Psoas muscle (tissue), 8 donors: ENCODE data around the gene SERPINE1. TPM values are rescaled to one million over a fixed set of nuclear protein-coding genes. Genes with fewer than 3 reads are reported as not detected.
A peak's percentile ranks its signal among the peaks of the same experiment; 100 is the strongest.

Experiments used
- ATAC-seq, 4 donors: fragments of 200-7000 bp; cut with Tn5 transposase; one replicate each; pipeline ENCODE4 v1.9.1; 2020; ENCODE audit warnings: moderate library complexity in 3 of 4, mild to moderate bottlenecking in 2 of 4
- DNase-seq, 2 donors: peaks; one replicate each; pipeline ENCODE4 v3.0.0-alpha.2; 2020
- H3K27ac ChIP-seq: fragments of 200-600 bp; one replicate; pipeline ENCODE4 v1.8.0; 2022
- H3K27me3 ChIP-seq, 3 donors: fragments of 200-600 bp in 1 of 3; one replicate each; pipeline versions ENCODE4 v1.6.1 to v1.8.0; 2013 to 2022; ENCODE audit warnings: low read length in 2 of 3, mild to moderate bottlenecking in 2 of 3, moderate library complexity in 1 of 3; ENCODE audit not compliant: insufficient read depth in 3 of 3
- H3K36me3 ChIP-seq, 2 donors: fragments of 200-600 bp in 1 of 2; one replicate each; pipeline versions ENCODE4 v1.6.1 to v1.8.0; 2013 to 2022; ENCODE audit warnings: low read depth in 1 of 2, mild to moderate bottlenecking in 1 of 2, moderate library complexity in 1 of 2; ENCODE audit not compliant: insufficient read depth in 1 of 2
- H3K4me1 ChIP-seq: fragments of 200-600 bp; one replicate; pipeline ENCODE4 v1.8.0; 2022
- H3K4me3 ChIP-seq: fragments of 200-600 bp; one replicate; pipeline ENCODE4 v1.8.0; 2022; ENCODE audit warnings: mild to moderate bottlenecking
- H3K9me3 ChIP-seq: fragments of 200-600 bp; one replicate; pipeline ENCODE4 v1.8.0; 2022
- WGBS, 3 donors: extraction: QIAGEN DNeasy Blood & Tissue Kit; methylation state at CpG; one replicate each; pipeline versions ENCODE4 v1.1.6 to v1.1.7; 2013; 5-methylcytosine and 5-hydroxymethylcytosine counted together
- intact Hi-C, 2 donors: fragments of 100-400 bp; cut with DNase I; formaldehyde crosslinking; loops; one replicate each; pipeline versions ENCODE4 v1.11.0 to v1.14.2; 2022
- polyA plus RNA-seq, 3 donors: library from polyadenylated mRNA; stranded (reverse); fragments of 200-250 nt; gene quantifications; one replicate each; pipeline ENCODE4 v1.2.3, GENCODE V29; 2013
- total RNA-seq, 4 donors: library from RNA; stranded (reverse); fragmentation: NEBNext Ultra II Directional in 2 of 4; extraction: Animal tissue kit (Norgen Biotek cat#: 25700) in 2 of 4; gene quantifications; one replicate each; pipeline versions ENCODE4 v1.2.1 to v1.2.4, GENCODE V29; 2021 to 2023
- TF ChIP-seq, protein P1 (sequence below): fragments of 200-600 bp; IDR thresholded peaks from one replicate; pipeline ENCODE4 v1.8.0; 2022; ENCODE audit warnings: antibody characterized with exemption
- donor health status: healthy with polysubstance abuse.
- donor health status: DM: no; HTN: no; CAD: no; lungs with moderate emphysema.
- donor health status: Bipolar disorder and iron deficiency.
- donor health status: healthy.
- donor health status: DM: yes; HTN: yes; CAD: no.
- donor health status: DM: no; HTN: no; CAD: no.
- donor health status: DM: no; HTN: no; CAD: no.
- donor health status: DM: yes; HTN: yes; CAD: no.

Gene SERPINE1
- total and polyA plus RNA-seq, 7 donors = 4.3 to 269 (median 7.2) TPM

DNA sequence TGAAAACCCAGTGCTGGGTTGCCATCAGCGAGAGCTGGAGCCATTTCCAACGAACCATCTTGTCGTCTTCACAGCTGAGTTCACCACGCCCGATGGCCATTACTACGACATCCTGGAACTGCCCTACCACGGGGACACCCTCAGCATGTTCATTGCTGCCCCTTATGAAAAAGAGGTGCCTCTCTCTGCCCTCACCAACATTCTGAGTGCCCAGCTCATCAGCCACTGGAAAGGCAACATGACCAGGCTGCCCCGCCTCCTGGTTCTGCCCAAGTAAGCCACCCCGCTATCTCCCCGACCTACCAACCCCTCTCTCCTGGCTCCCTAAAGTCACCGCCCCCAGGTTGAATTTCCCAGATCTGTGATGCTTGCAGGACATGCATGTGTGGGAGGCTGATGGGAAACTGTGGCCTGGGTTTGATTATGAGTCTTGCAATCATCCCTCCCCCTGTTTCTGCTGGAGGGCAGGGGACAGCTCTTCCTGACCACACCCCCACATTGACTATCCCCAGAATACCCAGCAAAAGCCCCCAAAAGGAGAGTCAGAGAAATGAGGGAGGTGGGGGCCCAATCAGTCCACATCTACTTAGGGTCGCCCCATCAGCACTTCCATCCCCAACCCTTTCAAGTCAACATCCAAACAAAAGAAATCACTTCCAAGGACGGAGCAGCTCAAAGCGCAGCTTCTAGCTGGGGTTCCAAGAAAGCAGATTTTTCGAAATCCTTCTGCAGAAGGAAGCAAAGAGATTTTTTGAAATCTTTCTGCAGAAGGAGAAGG is 6.9 kb downstream of the SERPINE1 start:
- intact Hi-C loops = no loop called here
- H3K27ac ChIP-seq = no peak overlapping the region
- TF ChIP-seq, protein P1, sequence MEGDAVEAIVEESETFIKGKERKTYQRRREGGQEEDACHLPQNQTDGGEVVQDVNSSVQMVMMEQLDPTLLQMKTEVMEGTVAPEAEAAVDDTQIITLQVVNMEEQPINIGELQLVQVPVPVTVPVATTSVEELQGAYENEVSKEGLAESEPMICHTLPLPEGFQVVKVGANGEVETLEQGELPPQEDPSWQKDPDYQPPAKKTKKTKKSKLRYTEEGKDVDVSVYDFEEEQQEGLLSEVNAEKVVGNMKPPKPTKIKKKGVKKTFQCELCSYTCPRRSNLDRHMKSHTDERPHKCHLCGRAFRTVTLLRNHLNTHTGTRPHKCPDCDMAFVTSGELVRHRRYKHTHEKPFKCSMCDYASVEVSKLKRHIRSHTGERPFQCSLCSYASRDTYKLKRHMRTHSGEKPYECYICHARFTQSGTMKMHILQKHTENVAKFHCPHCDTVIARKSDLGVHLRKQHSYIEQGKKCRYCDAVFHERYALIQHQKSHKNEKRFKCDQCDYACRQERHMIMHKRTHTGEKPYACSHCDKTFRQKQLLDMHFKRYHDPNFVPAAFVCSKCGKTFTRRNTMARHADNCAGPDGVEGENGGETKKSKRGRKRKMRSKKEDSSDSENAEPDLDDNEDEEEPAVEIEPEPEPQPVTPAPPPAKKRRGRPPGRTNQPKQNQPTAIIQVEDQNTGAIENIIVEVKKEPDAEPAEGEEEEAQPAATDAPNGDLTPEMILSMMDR = no peak

DNA sequence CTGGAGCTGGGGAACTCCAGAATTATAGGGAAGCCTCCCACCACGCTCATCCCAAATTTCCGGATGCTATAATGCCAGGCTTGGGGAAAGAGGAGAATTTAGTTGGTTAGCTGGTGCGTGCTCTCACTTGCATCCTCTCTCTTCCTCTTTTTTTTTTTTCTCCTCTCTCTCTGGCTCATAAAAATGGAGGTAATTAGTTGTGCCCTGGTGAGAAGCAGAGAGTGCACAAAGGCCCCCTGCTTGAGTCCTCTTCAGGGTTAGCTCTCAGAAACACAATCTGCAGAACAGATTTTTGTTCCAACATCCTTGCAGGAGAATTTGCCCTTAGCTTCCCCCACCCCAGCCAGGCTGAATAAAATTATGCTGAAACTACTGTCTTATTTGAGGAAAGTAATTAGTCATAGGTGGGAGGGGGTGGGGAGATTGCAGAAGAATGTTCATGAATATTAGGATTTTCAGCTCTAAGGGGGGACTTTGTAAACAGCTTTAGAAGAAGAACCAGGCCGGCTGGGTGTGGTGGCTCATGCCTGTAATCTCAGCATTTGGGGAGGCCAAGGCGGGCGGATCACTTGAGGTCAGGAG is 7.6 kb downstream of the SERPINE1 start:
- DNase-seq (no peak), ATAC-seq (no peak)
- 73 to 76% (median 74%) methylated on average over 5 to 6 of the region's 6 CpGs for WGBS, 3 donors
- intact Hi-C loops = no loop called here
- no peaks in the 10 kb centered on the region for H3K9me3 ChIP-seq
- H3K27ac ChIP-seq = no peak overlapping the region
- H3K4me1 ChIP-seq = peaks cover 15% of the 10 kb centered on the region
- TF ChIP-seq, protein P1 = no peak
- peaks cover 0 to 18% (median 0%) of the 10 kb centered on the region in 3 donors for H3K27me3 ChIP-seq
- H3K36me3 ChIP-seq = peaks cover 0 to 4% of the 10 kb centered on the region in 2 donors
- no peak overlapping the region for H3K4me3 ChIP-seq

More for the DNA sequence above, 6.9 kb downstream of the SERPINE1 start:
- DNase-seq (no peak), ATAC-seq (no peak)
- 74 to 79% (median 77%) methylated on average over 15 of the region's 15 CpGs for WGBS, 3 donors
- Histone ChIP-seq H3K4me3 (no peak overlapping the region), H3K27me3 (peaks cover 0 to 18% (median 0%) of the 10 kb centered on the region in 3 donors), H3K9me3 (no peaks in the 10 kb centered on the region), H3K4me1 (peaks cover 14% of the 10 kb centered on the region), H3K36me3 (peaks cover 0 to 4% of the 10 kb centered on the region in 2 donors)

DNA sequence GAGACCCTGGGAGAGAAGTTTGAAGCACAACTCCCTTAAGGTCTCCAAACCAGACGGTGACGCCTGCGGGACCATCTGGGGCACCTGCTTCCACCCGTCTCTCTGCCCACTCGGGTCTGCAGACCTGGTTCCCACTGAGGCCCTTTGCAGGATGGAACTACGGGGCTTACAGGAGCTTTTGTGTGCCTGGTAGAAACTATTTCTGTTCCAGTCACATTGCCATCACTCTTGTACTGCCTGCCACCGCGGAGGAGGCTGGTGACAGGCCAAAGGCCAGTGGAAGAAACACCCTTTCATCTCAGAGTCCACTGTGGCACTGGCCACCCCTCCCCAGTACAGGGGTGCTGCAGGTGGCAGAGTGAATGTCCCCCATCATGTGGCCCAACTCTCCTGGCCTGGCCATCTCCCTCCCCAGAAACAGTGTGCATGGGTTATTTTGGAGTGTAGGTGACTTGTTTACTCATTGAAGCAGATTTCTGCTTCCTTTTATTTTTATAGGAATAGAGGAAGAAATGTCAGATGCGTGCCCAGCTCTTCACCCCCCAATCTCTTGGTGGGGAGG is 10.8 kb downstream of the SERPINE1 start:
- no peaks in the 10 kb centered on the region for H3K9me3 ChIP-seq
- H3K4me3 ChIP-seq = peak overlapping the region; percentile 28
- ATAC-seq (peak in 1 of 4 donors; percentile 19), DNase-seq (no peak)
- intact Hi-C loops = loop anchor here in 1 of 2 donors (2.0 kb wide), 1 partner anchor 43 kb away; no protein-coding TSS in a partner anchor
- H3K27me3 ChIP-seq = peaks cover 0 to 18% (median 2%) of the 10 kb centered on the region in 3 donors
- peak overlapping the region; percentile 65 for H3K27ac ChIP-seq
- TF ChIP-seq, protein P1 = no peak
- H3K4me1 ChIP-seq = peaks cover 15% of the 10 kb centered on the region
- WGBS, 3 donors = 54 to 69% (median 62%) methylated on average over 9 of the region's 9 CpGs
- H3K36me3 ChIP-seq = no peaks in the 10 kb centered on the region

DNA sequence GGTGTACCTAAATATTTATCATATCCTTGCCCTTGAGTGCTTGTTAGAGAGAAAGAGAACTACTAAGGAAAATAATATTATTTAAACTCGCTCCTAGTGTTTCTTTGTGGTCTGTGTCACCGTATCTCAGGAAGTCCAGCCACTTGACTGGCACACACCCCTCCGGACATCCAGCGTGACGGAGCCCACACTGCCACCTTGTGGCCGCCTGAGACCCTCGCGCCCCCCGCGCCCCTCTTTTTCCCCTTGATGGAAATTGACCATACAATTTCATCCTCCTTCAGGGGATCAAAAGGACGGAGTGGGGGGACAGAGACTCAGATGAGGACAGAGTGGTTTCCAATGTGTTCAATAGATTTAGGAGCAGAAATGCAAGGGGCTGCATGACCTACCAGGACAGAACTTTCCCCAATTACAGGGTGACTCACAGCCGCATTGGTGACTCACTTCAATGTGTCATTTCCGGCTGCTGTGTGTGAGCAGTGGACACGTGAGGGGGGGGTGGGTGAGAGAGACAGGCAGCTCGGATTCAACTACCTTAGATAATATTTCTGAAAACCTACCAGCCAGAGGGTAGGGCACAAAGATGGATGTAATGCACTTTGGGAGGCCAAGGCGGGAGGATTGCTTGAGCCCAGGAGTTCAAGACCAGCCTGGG is 11.4 kb downstream of the SERPINE1 start:
- intact Hi-C loops = no loop called here
- TF ChIP-seq, protein P1 = peak; percentile 74
- DNase-seq = peak; percentile 84 to 88
- peak overlapping the region; percentile 28 for H3K4me3 ChIP-seq
- H3K27me3 ChIP-seq = peaks cover 0 to 22% (median 2%) of the 10 kb centered on the region in 3 donors
- H3K36me3 ChIP-seq = no peaks in the 10 kb centered on the region
- H3K4me1 ChIP-seq = peaks cover 15% of the 10 kb centered on the region
- no peaks in the 10 kb centered on the region for H3K9me3 ChIP-seq
- peak; percentile 91 to 95 (median 93) for ATAC-seq
- WGBS, 3 donors = 6% methylated on average over 16 of the region's 16 CpGs
- peak overlapping the region; percentile 65 for H3K27ac ChIP-seq
